ENCODE data around the gene SLC19A3.

GRCh38 chr2:227665189-227665940, 52.5 kb downstream of the SLC19A3 start:
- no peak for TF ChIP-seq CTCF (conservative IDR thresholded peaks at IDR 0.05; ENCODE audit: low read depth, low read length)
- TF ChIP-seq EZH2 (IDR thresholded peaks at IDR 0.05; ENCODE audit: borderline replicate concordance, low read depth, low read length, poor library complexity, severe bottlenecking) = no peak

All from A673 (cell line).